22Rv1 (cell line): Measurements from ENCODE around the gene TRIM22.

Source experiments
- H3K27ac ChIP-seq: fragments of 450-650 bp; 2 replicates; pipeline ENCODE4 v1.5.1; 2017
- ZFX ChIP-seq: fragments of 450-650 bp; IDR thresholded peaks from 2 replicates; pipeline ENCODE4 v1.6.1; 2017; ENCODE audit warnings: antibody characterized with exemption, borderline replicate concordance
- TF ChIP-seq, protein P1 (sequence below): fragments of 450-650 bp; IDR thresholded peaks from 2 replicates; pipeline ENCODE4 v1.5.1; 2017; ENCODE audit warnings: mild to moderate bottlenecking

The TRIM22 gene

GRCh38 chr11:5753943-5754342 is 64.4 kb downstream of the TRIM22 start, which contains the start of gene OR52N4:
Gene OR52N4, plus strand, starts transcription at chr11:5754243. Its CDS starts 498 bp downstream, at chr11:5754741.
- TF ChIP-seq, protein P1, sequence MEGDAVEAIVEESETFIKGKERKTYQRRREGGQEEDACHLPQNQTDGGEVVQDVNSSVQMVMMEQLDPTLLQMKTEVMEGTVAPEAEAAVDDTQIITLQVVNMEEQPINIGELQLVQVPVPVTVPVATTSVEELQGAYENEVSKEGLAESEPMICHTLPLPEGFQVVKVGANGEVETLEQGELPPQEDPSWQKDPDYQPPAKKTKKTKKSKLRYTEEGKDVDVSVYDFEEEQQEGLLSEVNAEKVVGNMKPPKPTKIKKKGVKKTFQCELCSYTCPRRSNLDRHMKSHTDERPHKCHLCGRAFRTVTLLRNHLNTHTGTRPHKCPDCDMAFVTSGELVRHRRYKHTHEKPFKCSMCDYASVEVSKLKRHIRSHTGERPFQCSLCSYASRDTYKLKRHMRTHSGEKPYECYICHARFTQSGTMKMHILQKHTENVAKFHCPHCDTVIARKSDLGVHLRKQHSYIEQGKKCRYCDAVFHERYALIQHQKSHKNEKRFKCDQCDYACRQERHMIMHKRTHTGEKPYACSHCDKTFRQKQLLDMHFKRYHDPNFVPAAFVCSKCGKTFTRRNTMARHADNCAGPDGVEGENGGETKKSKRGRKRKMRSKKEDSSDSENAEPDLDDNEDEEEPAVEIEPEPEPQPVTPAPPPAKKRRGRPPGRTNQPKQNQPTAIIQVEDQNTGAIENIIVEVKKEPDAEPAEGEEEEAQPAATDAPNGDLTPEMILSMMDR, result no peak
- TF ChIP-seq ZFX, result no peak
- no peak within 1 kb of the TSS for H3K27ac ChIP-seq
